ENCODE measurements around the gene DNAH3.
A peak's percentile ranks its signal among the peaks of the same experiment; 100 is the strongest.

Gene DNAH3

DNA sequence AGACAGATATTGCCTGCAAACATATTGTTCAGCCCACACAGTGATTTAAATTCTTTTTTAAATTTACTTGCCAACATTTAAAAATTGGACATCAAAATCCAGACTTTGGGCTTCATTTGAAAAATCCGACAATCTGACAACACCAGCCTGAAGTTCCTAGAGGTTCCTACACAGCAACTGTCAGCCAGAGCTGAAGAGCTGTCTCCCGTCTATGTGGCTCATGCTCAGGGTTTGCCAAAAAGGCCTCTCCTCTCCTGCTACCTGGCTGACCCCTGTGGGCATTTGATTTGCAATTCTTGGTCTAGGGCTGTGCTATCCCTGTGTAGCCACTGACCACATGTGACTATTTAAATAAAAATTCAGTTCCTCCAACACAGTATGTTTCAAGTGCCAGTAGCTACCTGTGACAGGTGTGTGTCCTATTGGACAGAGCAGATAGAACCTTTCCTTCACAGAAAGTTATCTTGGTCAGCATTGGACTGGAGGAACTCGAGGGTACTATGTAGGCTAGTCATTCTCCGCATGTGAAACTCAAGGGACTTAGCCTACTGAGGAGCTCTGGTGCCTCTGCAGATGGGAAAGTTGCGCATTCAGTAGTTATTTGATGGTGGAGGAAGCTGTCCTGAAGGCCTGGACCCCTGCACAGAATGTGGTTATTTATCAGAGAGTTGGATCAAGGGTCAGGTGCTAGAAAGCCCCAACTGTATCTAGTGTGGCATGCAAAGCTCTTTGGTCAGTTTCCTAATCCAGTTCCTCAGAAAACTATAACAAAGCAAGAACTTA is 247.3 kb downstream of the DNAH3 start:
- Histone ChIP-seq H3K27me3 (ENCODE audit: control insufficient read depth, insufficient read depth, low read length, poor library complexity, severe bottlenecking) (no peaks in the 10 kb centered on the region), H3K4me1 (ENCODE audit: control insufficient read depth, insufficient read depth, low read length) (no peaks in the 10 kb centered on the region), H3K27ac (ENCODE audit: insufficient read depth, low read depth, low read length, poor library complexity, severe bottlenecking) (no peak overlapping the region), H3K4me3 (ENCODE audit: insufficient read depth, low read depth, low read length) (no peak overlapping the region), H3K36me3 (ENCODE audit: control insufficient read depth, insufficient read depth, low read length) (no peaks in the 10 kb centered on the region), H3K9me3 (ENCODE audit: control insufficient read depth, low read length) (no peaks in the 10 kb centered on the region)
- WGBS, 2 experiments = 92% methylated on average over 5 of the region's 5 CpGs

DNA sequence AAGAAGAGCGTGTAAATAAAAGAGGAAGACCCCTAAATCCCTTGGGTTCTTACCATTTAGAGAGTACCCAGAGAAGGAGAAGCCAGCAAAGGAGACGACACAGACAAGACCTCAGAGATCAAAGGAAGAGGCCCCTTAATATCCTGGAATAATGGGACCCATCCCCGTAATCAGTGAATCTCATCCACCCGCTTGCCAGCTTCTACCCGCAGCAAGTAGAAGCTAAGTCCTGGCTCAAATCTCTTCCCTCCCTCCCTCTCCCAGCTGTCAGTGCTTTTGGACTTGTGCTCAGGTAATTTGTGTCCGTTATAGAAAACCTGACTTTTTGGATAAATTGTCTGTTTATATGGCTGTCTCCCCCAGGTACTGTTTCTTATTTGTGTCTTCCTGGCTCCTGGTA is 248.2 kb downstream of the DNAH3 start:
- no peak overlapping the region for H3K4me3 ChIP-seq (ENCODE audit: insufficient read depth, low read depth, low read length)
- no peaks in the 10 kb centered on the region for H3K9me3 ChIP-seq (ENCODE audit: control insufficient read depth, low read length)
- no peaks in the 10 kb centered on the region for H3K4me1 ChIP-seq (ENCODE audit: control insufficient read depth, insufficient read depth, low read length)
- no peak overlapping the region for H3K27ac ChIP-seq (ENCODE audit: insufficient read depth, low read depth, low read length, poor library complexity, severe bottlenecking)
- no peaks in the 10 kb centered on the region for H3K27me3 ChIP-seq (ENCODE audit: control insufficient read depth, insufficient read depth, low read length, poor library complexity, severe bottlenecking)
- no peaks in the 10 kb centered on the region for H3K36me3 ChIP-seq (ENCODE audit: control insufficient read depth, insufficient read depth, low read length)
- WGBS, 2 experiments = 89 to 92% methylated on average over 6 of the region's 6 CpGs

DNA sequence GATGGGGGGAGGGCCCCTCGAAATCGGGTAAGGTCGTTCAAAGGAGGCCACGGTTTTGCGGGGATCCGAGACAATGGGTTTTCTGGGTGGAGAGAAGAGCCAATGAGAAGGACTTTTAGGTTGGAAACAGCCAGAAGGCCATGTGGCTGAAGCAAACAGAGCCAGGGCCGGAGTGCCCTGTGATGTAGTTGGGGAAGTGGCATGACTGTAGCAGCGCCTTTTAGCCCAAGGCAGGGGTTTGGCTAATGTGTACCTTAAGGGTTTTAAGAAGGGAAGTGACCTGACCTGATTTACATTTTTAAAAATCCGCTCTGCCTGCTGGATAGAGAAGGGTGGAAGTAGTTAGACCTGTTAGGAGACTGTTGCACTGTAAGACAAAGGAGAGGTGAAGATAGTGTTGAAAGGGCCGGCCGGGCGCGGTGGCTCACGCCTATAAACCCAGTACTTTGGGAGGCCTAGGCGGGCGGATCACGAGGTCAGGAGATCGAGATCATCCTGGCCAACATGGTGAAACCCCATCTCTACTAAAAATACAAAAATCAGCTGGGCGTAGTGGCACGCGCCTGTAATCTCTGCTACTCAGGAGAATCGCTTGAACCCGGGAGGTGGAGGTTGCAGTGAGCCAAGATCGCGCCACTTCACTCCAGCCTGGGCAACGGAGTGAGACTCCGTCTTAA is 249.1 kb downstream of the DNAH3 start:
- Histone ChIP-seq H3K36me3 (ENCODE audit: control insufficient read depth, insufficient read depth, low read length) (no peaks in the 10 kb centered on the region), H3K9me3 (ENCODE audit: control insufficient read depth, low read length) (no peaks in the 10 kb centered on the region), H3K27ac (ENCODE audit: insufficient read depth, low read depth, low read length, poor library complexity, severe bottlenecking) (peak overlapping the region; percentile 98), H3K27me3 (ENCODE audit: control insufficient read depth, insufficient read depth, low read length, poor library complexity, severe bottlenecking) (no peaks in the 10 kb centered on the region), H3K4me1 (ENCODE audit: control insufficient read depth, insufficient read depth, low read length) (no peaks in the 10 kb centered on the region), H3K4me3 (ENCODE audit: insufficient read depth, low read depth, low read length) (peak overlapping the region; percentile 93)
- 45 to 48% methylated on average over 27 of the region's 27 CpGs for WGBS, 2 experiments

DNA sequence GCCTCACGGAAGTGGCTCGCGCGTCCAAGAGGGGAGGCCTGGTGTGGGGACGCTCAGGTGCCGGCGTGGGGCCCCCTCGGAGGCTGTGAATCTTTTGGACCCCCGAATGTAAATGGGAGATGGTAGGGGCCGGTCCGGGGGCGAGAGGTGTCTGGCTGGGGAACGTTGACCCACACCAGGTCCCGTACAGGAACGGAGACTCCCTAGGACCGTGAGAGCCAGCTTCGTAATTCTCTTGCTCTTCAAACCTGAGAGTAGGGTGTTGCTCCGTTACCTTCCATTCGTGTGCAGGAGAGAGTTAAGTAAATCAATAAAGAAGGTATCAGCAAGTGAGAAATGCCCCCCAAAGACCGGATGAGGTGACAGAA is 249.6 kb downstream of the DNAH3 start:
- Histone ChIP-seq H3K9me3 (ENCODE audit: control insufficient read depth, low read length) (no peaks in the 10 kb centered on the region), H3K36me3 (ENCODE audit: control insufficient read depth, insufficient read depth, low read length) (peaks cover 2% of the 10 kb centered on the region), H3K4me1 (ENCODE audit: control insufficient read depth, insufficient read depth, low read length) (no peaks in the 10 kb centered on the region), H3K27ac (ENCODE audit: insufficient read depth, low read depth, low read length, poor library complexity, severe bottlenecking) (peak overlapping the region; percentile 98), H3K4me3 (ENCODE audit: insufficient read depth, low read depth, low read length) (peak overlapping the region; percentile 93), H3K27me3 (ENCODE audit: control insufficient read depth, insufficient read depth, low read length, poor library complexity, severe bottlenecking) (no peaks in the 10 kb centered on the region)
- 0% methylated on average over 20 of the region's 20 CpGs for WGBS, 2 experiments

DNA sequence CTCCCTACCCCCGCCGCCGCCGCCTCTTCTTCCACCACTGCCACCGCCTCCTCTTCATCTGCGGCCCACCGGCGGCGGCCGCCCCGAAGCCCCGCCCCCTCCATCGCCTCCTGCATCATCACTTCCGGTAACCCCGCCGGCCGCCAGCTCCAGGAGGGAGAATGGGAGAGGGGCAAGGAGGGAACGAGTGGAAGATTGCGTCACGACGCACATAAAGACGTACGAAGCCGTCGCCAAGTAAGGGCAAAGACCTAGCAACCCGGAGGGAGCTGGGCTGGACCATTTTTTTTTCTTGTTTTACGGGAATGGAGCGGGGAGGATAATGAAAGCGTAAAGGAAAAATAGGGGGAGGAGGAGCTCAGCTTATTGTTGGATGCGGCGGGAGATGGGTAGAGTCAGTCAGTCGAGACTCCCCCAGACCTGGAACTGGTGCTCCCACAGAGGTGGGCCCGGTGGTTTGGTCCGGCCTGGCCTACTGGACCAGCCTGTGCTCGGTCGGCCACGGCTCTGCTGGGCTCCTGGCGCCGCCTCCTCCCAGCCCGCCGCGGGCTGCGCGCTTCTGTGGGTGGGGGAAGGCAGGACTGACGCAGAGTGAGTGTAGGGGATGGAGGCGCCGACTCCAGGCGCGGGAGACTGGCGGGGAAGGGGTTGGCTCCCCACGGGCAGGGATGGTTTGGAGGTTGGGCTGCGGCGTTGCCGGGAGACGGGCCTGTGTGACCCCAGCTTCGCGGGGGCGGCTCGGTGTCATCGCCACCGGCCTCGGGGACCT is 250.2 kb downstream of the DNAH3 start, which contains the start of the genes DCUN1D3 and LYRM1:
DCUN1D3 (minus strand) TSS at position 60 of the 769 bp plus-strand sequence. CDS start 37,820 bp downstream, outside the sequence.
LYRM1 (plus strand) TSS at position 473 of the 769 bp plus-strand sequence. CDS start 14,785 bp downstream, outside the sequence.
- Histone ChIP-seq H3K27me3 (ENCODE audit: control insufficient read depth, insufficient read depth, low read length, poor library complexity, severe bottlenecking) (no peaks in the 10 kb centered on the region), H3K9me3 (ENCODE audit: control insufficient read depth, low read length) (no peaks in the 10 kb centered on the region), H3K36me3 (ENCODE audit: control insufficient read depth, insufficient read depth, low read length) (peaks cover 4% of the 10 kb centered on the region), H3K4me3 (ENCODE audit: insufficient read depth, low read depth, low read length) (peak within 1 kb of the TSS; percentile 93), H3K4me1 (ENCODE audit: control insufficient read depth, insufficient read depth, low read length) (no peaks in the 10 kb centered on the region), H3K27ac (ENCODE audit: insufficient read depth, low read depth, low read length, poor library complexity, severe bottlenecking) (peak within 1 kb of the TSS; percentile 98)
- WGBS, 2 experiments = 0 to 1% methylated on average over 62 of the region's 62 CpGs

DNA sequence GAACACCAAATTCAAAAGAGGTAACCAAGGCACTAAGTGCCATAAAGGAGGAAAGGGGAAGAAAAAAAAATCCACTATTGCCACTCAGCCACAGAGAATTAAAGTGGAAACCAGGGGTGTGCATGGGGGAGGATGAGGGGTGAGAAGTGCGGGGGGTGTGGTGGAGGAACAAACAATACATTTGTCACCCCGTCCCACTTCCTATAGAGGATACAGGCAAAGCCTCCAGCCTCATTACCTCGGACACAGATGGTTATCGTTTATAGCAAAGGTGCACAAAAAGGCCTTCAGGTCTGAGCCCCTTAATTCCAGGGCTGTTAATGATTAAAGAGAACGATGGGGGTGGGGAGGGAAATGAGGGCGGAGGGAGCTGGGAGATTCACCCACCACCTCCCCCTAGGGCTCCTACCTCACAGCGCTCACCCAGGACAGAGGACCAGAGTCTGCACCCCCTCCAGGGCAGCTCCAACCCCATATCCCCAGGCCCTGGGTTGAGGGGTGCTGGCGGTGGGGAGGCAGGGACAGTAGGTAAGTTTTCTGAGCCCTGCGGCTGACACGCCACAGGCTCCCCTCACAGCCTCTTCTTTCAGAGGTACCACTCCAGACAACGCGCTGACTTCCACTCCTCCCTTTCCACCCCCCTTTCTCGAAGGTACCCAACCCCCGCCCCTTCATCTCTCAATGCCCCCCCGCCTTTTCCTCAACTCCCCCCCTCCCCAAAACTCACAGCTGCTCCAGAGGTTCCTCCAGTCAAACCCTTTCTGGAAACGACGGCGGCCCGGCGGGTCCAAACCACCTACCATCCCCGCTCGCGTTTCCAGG is 251.0 kb downstream of the DNAH3 start:
- Histone ChIP-seq H3K27ac (ENCODE audit: insufficient read depth, low read depth, low read length, poor library complexity, severe bottlenecking) (no peak overlapping the region), H3K4me3 (ENCODE audit: insufficient read depth, low read depth, low read length) (peak overlapping the region; percentile 93), H3K9me3 (ENCODE audit: control insufficient read depth, low read length) (no peaks in the 10 kb centered on the region), H3K4me1 (ENCODE audit: control insufficient read depth, insufficient read depth, low read length) (no peaks in the 10 kb centered on the region), H3K27me3 (ENCODE audit: control insufficient read depth, insufficient read depth, low read length, poor library complexity, severe bottlenecking) (no peaks in the 10 kb centered on the region), H3K36me3 (ENCODE audit: control insufficient read depth, insufficient read depth, low read length) (peaks cover 4% of the 10 kb centered on the region)
- 1% methylated on average over 17 to 19 of the region's 23 CpGs for WGBS, 2 experiments

DNA sequence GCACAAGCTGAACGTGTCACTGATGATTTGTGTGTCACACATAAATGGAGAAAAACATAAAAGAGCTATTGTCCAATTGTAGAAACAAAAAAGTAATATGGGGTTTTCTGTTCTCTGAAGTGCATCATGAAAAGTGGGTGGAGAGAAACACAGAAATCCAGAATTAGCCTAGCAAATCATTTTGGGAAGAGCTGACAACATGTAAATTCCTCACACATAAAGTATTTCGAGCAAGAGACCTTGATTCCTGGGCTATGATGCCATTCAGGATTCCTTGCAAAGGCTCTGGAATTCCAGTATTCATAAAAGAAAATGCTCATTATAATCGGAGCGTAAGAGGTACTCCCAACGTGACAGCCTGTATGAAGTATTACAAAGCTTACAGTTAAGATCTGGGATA is 251.6 kb downstream of the DNAH3 start:
- H3K27ac ChIP-seq (ENCODE audit: insufficient read depth, low read depth, low read length, poor library complexity, severe bottlenecking) = no peak overlapping the region
- no peaks in the 10 kb centered on the region for H3K27me3 ChIP-seq (ENCODE audit: control insufficient read depth, insufficient read depth, low read length, poor library complexity, severe bottlenecking)
- H3K9me3 ChIP-seq (ENCODE audit: control insufficient read depth, low read length) = no peaks in the 10 kb centered on the region
- no peaks in the 10 kb centered on the region for H3K4me1 ChIP-seq (ENCODE audit: control insufficient read depth, insufficient read depth, low read length)
- 51 to 53% methylated on average over 5 of the region's 5 CpGs for WGBS, 2 experiments
- peak overlapping the region; percentile 93 for H3K4me3 ChIP-seq (ENCODE audit: insufficient read depth, low read depth, low read length)
- H3K36me3 ChIP-seq (ENCODE audit: control insufficient read depth, insufficient read depth, low read length) = peaks cover 10% of the 10 kb centered on the region

DNA sequence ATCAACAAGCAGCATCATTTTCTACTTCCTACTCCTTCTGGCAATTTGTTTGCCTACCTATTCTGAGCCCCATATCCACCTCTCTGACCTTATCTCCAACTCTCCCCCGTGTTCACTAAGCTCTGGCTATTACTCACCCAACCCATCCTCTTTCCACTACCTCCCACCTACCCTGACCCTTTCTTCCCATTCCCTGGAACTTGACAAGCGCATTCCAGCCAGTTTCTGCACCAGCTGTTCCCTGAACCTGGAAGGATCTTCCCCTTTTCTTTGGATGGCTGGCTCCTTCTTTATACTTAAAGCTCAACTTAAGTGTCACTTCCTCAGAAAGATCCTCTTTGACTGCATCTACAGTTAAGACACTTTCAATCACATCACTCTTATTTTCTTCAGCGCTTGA is 252.7 kb downstream of the DNAH3 start:
- Histone ChIP-seq H3K4me1 (ENCODE audit: control insufficient read depth, insufficient read depth, low read length) (no peaks in the 10 kb centered on the region), H3K27me3 (ENCODE audit: control insufficient read depth, insufficient read depth, low read length, poor library complexity, severe bottlenecking) (no peaks in the 10 kb centered on the region), H3K36me3 (ENCODE audit: control insufficient read depth, insufficient read depth, low read length) (peaks cover 12% of the 10 kb centered on the region), H3K4me3 (ENCODE audit: insufficient read depth, low read depth, low read length) (no peak overlapping the region), H3K9me3 (ENCODE audit: control insufficient read depth, low read length) (no peaks in the 10 kb centered on the region), H3K27ac (ENCODE audit: insufficient read depth, low read depth, low read length, poor library complexity, severe bottlenecking) (no peak overlapping the region)
- 86 to 88% methylated on average over 3 of the region's 3 CpGs for WGBS, 2 experiments

DNA sequence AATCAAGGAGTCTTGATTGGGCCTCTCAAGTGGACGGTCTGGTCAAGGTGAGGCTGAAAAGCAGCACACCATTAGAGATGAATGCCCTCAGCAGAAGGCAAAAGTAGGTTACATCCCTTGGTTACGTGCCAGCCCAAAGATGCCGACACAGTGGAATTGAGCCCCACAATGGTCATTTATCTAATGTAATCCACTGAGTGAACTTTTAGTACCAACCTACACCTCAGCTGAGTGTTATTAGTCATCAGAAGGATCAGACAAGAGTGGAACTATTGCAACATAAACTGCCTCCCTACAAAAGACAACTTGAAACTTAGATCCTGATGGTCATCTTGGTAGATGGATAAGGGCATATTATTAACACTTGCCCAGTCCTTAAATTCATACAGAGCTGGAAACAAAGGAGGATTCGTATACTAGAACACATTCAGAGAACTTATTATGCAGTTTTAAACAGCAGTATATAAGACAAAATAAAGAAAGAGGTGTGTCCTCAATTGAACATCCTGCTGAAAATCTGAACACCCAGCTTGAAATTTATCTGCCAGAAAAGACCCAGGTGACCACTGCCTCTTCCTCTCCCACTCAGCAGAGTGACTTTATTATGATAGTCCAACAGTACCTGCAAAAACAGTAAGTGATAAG is 253.3 kb downstream of the DNAH3 start:
- Histone ChIP-seq H3K4me3 (ENCODE audit: insufficient read depth, low read depth, low read length) (no peak overlapping the region), H3K36me3 (ENCODE audit: control insufficient read depth, insufficient read depth, low read length) (peaks cover 12% of the 10 kb centered on the region), H3K27ac (ENCODE audit: insufficient read depth, low read depth, low read length, poor library complexity, severe bottlenecking) (no peak overlapping the region), H3K4me1 (ENCODE audit: control insufficient read depth, insufficient read depth, low read length) (no peaks in the 10 kb centered on the region), H3K27me3 (ENCODE audit: control insufficient read depth, insufficient read depth, low read length, poor library complexity, severe bottlenecking) (no peaks in the 10 kb centered on the region), H3K9me3 (ENCODE audit: control insufficient read depth, low read length) (no peaks in the 10 kb centered on the region)
- 89 to 98% methylated on average over 3 to 4 of the region's 4 CpGs for WGBS, 2 experiments
